Esophagus squamous epithelium (tissue), 4 donors: ENCODE results near the gene LRP1B.

Experiments
- POLR2A ChIP-seq, 4 donors: fragments of 450-650 bp; IDR thresholded peaks; one replicate each; pipeline ENCODE4 v1.6.1; 2017; ENCODE audit warnings: antibody characterized with exemption in 4 of 4, mild to moderate bottlenecking in 4 of 4, moderate library complexity in 3 of 4
- TF ChIP-seq, protein P1 (sequence below), 6 experiments: fragments of 450-650 bp in 4 of 6; fragments of 200-600 bp in 2 of 6; sonication (generic) in 2 of 6; IDR thresholded peaks; one replicate each; pipeline ENCODE4 v1.5.1; 2016 to 2019; ENCODE audit warnings: antibody characterized with exemption in 6 of 6, mild to moderate bottlenecking in 4 of 6, moderate library complexity in 4 of 6

DNA sequence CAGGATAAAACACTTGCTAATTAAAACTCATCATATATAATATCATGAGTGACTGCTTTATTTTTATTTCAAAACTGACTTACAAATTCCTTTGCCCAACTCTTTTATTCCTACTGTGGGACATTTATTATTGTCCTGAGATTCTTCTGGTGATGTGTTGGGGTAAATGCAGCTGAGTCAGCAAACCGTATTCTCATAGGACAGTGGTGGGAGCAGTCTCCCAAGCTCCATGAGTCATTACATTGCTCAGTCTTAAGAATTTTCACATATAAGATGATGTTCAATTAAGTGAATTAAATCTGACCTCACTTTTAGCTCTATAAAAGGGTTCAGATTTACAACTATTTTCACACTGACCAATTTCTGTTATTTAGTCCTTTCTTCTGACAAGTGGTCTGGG lies 1530.7 kb downstream of the LRP1B start:
- TF ChIP-seq, protein P1, sequence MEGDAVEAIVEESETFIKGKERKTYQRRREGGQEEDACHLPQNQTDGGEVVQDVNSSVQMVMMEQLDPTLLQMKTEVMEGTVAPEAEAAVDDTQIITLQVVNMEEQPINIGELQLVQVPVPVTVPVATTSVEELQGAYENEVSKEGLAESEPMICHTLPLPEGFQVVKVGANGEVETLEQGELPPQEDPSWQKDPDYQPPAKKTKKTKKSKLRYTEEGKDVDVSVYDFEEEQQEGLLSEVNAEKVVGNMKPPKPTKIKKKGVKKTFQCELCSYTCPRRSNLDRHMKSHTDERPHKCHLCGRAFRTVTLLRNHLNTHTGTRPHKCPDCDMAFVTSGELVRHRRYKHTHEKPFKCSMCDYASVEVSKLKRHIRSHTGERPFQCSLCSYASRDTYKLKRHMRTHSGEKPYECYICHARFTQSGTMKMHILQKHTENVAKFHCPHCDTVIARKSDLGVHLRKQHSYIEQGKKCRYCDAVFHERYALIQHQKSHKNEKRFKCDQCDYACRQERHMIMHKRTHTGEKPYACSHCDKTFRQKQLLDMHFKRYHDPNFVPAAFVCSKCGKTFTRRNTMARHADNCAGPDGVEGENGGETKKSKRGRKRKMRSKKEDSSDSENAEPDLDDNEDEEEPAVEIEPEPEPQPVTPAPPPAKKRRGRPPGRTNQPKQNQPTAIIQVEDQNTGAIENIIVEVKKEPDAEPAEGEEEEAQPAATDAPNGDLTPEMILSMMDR (IDR thresholded peaks at IDR 0.05), result no peak
- TF ChIP-seq POLR2A (IDR thresholded peaks at IDR 0.05), result no peak
